ENCODE data around the gene ZNF689.

Gene ZNF689

GRCh38 chr16:30566531-30566930, 43.7 kb downstream of the ZNF689 start:
- no peaks in the 10 kb centered on the region for H3K9me3 ChIP-seq (ENCODE audit: control insufficient read depth, low read length)
- no peak overlapping the region for H3K4me3 ChIP-seq (ENCODE audit: low read length)
- H3K36me3 ChIP-seq (ENCODE audit: control insufficient read depth, insufficient read depth, low read length): no peaks in the 10 kb centered on the region
- H3K27me3 ChIP-seq (ENCODE audit: control insufficient read depth, insufficient read depth, low read length): no peaks in the 10 kb centered on the region
- H3K9ac ChIP-seq (ENCODE audit: low read length): no peak overlapping the region
- H3K4me1 ChIP-seq (ENCODE audit: control insufficient read depth, insufficient read depth, low read length): peaks cover 10% of the 10 kb centered on the region

GRCh38 chr16:30565984-30566383, 44.2 kb downstream of the ZNF689 start:
- Histone ChIP-seq H3K4me1 (ENCODE audit: control insufficient read depth, insufficient read depth, low read length) (peaks cover 8% of the 10 kb centered on the region), H3K9ac (ENCODE audit: low read length) (no peak overlapping the region), H3K9me3 (ENCODE audit: control insufficient read depth, low read length) (no peaks in the 10 kb centered on the region), H3K36me3 (ENCODE audit: control insufficient read depth, insufficient read depth, low read length) (no peaks in the 10 kb centered on the region), H3K4me3 (ENCODE audit: low read length) (no peak overlapping the region), H3K27me3 (ENCODE audit: control insufficient read depth, insufficient read depth, low read length) (no peaks in the 10 kb centered on the region)

- Histone ChIP-seq H3K36me3 (ENCODE audit: control insufficient read depth, insufficient read depth, low read length) (no peaks in the 10 kb centered on the region), H3K4me3 (ENCODE audit: low read length) (no peak overlapping the region), H3K27me3 (ENCODE audit: control insufficient read depth, insufficient read depth, low read length) (no peaks in the 10 kb centered on the region), H3K4me1 (ENCODE audit: control insufficient read depth, insufficient read depth, low read length) (peaks cover 6% of the 10 kb centered on the region), H3K9me3 (ENCODE audit: control insufficient read depth, low read length) (no peaks in the 10 kb centered on the region), H3K9ac (ENCODE audit: low read length) (no peak overlapping the region)
These were observed 44.7 kb downstream of the ZNF689 start for GRCh38 chr16:30565526-30565925.

DNA sequence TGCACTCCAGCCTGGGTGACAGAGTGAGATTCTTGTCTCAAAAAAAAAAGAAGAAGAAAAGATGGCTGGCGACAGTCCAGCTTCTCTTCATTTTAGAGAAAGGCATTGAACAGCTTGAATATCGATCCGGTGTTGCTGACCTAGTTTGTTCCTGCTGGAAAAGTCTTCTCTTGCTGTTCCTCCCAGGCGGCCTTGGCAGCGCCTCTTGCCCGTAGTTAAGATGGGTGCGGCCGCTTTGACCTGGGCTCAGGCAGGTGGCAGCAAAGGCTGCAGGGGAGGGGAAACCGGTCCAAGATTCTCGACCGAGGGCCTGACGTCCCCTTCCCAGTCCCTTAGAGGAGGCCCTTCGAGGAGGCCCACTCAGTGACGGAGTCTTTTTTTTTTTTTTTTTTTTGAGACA, 48.2 kb downstream of the ZNF689 start:
- Histone ChIP-seq H3K27me3 (ENCODE audit: control insufficient read depth, insufficient read depth, low read length) (no peaks in the 10 kb centered on the region), H3K9me3 (ENCODE audit: control insufficient read depth, low read length) (no peaks in the 10 kb centered on the region), H3K9ac (ENCODE audit: low read length) (no peak overlapping the region), H3K4me3 (ENCODE audit: low read length) (no peak overlapping the region), H3K36me3 (ENCODE audit: control insufficient read depth, insufficient read depth, low read length) (no peaks in the 10 kb centered on the region), H3K4me1 (ENCODE audit: control insufficient read depth, insufficient read depth, low read length) (peaks cover 17% of the 10 kb centered on the region)

DNA sequence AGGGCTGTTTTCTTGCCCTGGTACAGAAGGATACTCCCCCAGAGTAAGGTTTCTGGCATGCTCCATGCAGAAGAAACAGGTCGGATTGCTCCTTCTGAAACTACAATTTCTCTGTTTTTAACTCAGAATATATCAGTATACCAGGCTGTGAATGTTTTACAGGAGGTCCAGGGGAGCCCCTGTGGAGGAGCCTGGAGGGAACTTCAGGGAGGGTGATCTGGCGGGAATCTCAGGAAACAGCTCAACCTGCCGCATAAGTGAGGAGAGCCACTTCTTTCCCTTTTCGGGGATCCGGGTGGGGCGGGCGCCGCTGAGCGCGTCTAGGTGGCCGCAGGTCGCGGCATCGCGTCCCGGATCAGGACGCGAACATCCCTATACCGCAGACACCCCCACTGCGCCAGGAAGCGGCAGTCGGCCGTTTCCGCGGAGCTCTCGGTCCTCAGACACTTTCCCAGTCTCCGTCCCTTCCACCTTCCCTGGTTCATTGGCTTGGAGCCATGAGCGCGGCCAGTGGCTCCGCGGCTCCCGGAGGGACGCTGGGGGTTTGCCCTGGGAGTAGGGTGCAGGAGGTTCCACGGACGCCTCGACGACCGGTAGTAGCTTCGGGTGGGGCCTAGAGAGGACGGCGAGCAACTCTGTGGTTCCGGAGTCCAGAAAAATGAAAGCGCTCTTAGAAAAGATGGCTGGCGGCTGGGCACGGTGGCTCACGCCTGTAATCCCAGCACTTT, 48.9 kb downstream of the ZNF689 start:
- Histone ChIP-seq H3K9ac (ENCODE audit: low read length) (peak overlapping the region; percentile 69), H3K27me3 (ENCODE audit: control insufficient read depth, insufficient read depth, low read length) (no peaks in the 10 kb centered on the region), H3K4me3 (ENCODE audit: low read length) (peak overlapping the region; percentile 19)

GRCh38 chr16:30559690-30560089, 50.5 kb downstream of the ZNF689 start:
- H3K27me3 ChIP-seq (ENCODE audit: control insufficient read depth, insufficient read depth, low read length): no peaks in the 10 kb centered on the region
- peak overlapping the region; percentile 37 for H3K9ac ChIP-seq (ENCODE audit: low read length)
- H3K4me1 ChIP-seq (ENCODE audit: control insufficient read depth, insufficient read depth, low read length): peaks cover 33% of the 10 kb centered on the region
- H3K36me3 ChIP-seq (ENCODE audit: control insufficient read depth, insufficient read depth, low read length): no peaks in the 10 kb centered on the region
- H3K4me3 ChIP-seq (ENCODE audit: low read length): no peak overlapping the region
- H3K9me3 ChIP-seq (ENCODE audit: control insufficient read depth, low read length): no peaks in the 10 kb centered on the region

More for the DNA sequence above, 48.9 kb downstream of the ZNF689 start:
- H3K36me3 ChIP-seq (ENCODE audit: control insufficient read depth, insufficient read depth, low read length): no peaks in the 10 kb centered on the region
- H3K4me1 ChIP-seq (ENCODE audit: control insufficient read depth, insufficient read depth, low read length): peaks cover 22% of the 10 kb centered on the region
- no peaks in the 10 kb centered on the region for H3K9me3 ChIP-seq (ENCODE audit: control insufficient read depth, low read length)

DNA sequence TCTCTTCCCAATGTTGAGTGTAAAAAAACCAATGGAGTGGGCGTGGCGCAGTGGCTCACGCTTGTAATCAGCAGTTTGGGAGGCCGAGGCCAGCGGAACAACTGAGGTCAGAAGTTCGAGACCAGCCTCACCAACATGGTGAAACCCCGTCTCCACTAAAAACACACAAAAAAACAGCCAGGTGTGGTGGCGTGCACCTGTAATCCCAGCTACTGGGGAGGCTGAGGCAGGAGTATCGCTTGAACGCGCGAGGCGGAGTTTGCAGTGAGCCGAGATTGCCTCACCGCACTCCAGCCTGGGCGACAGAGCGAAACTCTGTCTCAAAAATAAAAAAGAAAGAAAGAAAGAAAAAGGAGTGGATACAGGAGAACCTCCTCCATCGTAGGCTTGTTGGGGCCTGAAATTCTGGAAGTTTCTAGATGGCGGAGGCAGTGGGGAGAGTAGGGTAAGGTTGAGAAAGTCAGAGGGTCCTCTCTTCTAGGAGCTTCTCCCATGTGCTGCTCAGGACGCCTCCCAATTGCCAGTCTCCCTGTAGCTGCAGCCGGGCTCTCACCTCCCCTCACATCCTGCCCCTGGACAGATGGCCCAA, 51.3 kb downstream of the ZNF689 start:
- peaks cover 3% of the 10 kb centered on the region for H3K36me3 ChIP-seq (ENCODE audit: control insufficient read depth, insufficient read depth, low read length)
- peaks cover 39% of the 10 kb centered on the region for H3K4me1 ChIP-seq (ENCODE audit: control insufficient read depth, insufficient read depth, low read length)

DNA sequence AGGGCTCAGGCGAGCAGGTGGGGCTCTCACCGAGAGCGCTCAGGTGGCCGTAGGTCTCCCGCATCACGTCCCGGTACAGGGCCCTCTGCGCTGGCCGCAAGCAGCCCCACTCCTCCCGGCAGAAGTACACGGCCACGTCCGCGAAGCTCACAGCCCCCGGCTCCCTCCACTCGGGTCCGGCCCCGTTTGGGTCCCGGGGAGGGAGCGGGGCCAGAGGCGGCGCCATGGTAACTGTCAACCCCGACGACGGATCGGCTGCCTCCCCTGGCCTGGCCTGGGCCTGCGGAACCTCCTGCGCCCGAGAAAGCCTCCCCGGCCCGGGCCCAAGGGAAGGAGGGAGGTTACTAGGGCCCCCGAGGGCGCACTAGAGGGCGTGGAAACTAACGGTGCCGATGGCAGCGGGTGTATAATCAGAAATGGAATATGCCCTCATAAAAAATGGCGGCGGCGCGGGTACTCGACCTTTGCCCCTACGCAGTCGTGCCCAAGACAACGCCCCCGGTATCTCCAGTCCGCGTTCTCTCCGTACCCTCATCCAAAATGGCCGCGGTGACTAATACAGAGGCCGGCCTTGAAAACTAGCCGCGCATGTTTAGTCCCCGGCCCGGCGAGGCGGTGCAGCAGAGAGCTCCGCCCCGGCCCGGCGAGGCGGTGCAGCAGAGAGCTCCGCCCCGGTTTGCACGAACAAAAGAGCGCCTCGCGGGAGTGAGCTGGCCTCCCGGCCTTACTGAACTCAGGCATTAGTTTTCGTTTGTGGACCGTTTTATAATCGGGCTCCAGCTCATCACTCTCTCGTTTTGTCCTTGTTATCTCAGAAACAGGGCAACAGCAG, 52.0 kb downstream of the ZNF689 start, which contains the start of gene ZNF764:
ZNF764 (minus strand) TSS at position 418 of the 832 bp plus-strand sequence; CDS start at position 226, 192 bp downstream.
- Histone ChIP-seq H3K4me1 (ENCODE audit: control insufficient read depth, insufficient read depth, low read length) (peaks cover 45% of the 10 kb centered on the region), H3K36me3 (ENCODE audit: control insufficient read depth, insufficient read depth, low read length) (peaks cover 7% of the 10 kb centered on the region), H3K4me3 (ENCODE audit: low read length) (peak within 1 kb of the TSS; percentile 56), H3K27me3 (ENCODE audit: control insufficient read depth, insufficient read depth, low read length) (no peaks in the 10 kb centered on the region), H3K9ac (ENCODE audit: low read length) (peak within 1 kb of the TSS; percentile 94), H3K9me3 (ENCODE audit: control insufficient read depth, low read length) (no peaks in the 10 kb centered on the region)

More for the DNA sequence above, 51.3 kb downstream of the ZNF689 start:
- Histone ChIP-seq H3K27me3 (ENCODE audit: control insufficient read depth, insufficient read depth, low read length) (no peaks in the 10 kb centered on the region), H3K9ac (ENCODE audit: low read length) (no peak overlapping the region), H3K9me3 (ENCODE audit: control insufficient read depth, low read length) (no peaks in the 10 kb centered on the region), H3K4me3 (ENCODE audit: low read length) (no peak overlapping the region)

GRCh38 chr16:30557707-30557956, 52.6 kb downstream of the ZNF689 start:
- H3K36me3 ChIP-seq (ENCODE audit: control insufficient read depth, insufficient read depth, low read length): peaks cover 8% of the 10 kb centered on the region
- no peaks in the 10 kb centered on the region for H3K27me3 ChIP-seq (ENCODE audit: control insufficient read depth, insufficient read depth, low read length)
- peak overlapping the region; percentile 94 for H3K9ac ChIP-seq (ENCODE audit: low read length)
- H3K9me3 ChIP-seq (ENCODE audit: control insufficient read depth, low read length): no peaks in the 10 kb centered on the region
- peaks cover 47% of the 10 kb centered on the region for H3K4me1 ChIP-seq (ENCODE audit: control insufficient read depth, insufficient read depth, low read length)
- H3K4me3 ChIP-seq (ENCODE audit: low read length): peak overlapping the region; percentile 56

DNA sequence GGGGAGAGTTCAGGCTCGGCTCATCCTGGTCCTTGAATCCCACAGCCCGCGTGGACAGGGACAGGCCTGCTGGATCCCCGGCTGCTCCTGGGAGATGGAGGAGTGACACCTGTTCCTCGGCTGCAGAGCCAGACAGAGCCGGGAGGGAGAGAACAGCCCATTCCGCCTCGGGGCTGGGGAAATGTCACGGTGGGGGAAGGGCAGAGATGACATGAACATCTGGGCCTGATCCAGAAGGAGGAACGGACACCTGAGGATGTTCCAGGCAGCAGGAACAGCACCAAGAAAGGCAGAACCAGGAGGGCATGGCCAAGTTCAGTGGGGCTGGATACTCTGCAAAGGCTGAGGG, 54.1 kb downstream of the ZNF689 start:
- H3K27me3 ChIP-seq (ENCODE audit: control insufficient read depth, insufficient read depth, low read length): no peaks in the 10 kb centered on the region
- H3K36me3 ChIP-seq (ENCODE audit: control insufficient read depth, insufficient read depth, low read length): peaks cover 8% of the 10 kb centered on the region
- H3K4me3 ChIP-seq (ENCODE audit: low read length): no peak overlapping the region
- peaks cover 47% of the 10 kb centered on the region for H3K4me1 ChIP-seq (ENCODE audit: control insufficient read depth, insufficient read depth, low read length)
- peak overlapping the region; percentile 22 for H3K9ac ChIP-seq (ENCODE audit: low read length)
- H3K9me3 ChIP-seq (ENCODE audit: control insufficient read depth, low read length): no peaks in the 10 kb centered on the region

DNA sequence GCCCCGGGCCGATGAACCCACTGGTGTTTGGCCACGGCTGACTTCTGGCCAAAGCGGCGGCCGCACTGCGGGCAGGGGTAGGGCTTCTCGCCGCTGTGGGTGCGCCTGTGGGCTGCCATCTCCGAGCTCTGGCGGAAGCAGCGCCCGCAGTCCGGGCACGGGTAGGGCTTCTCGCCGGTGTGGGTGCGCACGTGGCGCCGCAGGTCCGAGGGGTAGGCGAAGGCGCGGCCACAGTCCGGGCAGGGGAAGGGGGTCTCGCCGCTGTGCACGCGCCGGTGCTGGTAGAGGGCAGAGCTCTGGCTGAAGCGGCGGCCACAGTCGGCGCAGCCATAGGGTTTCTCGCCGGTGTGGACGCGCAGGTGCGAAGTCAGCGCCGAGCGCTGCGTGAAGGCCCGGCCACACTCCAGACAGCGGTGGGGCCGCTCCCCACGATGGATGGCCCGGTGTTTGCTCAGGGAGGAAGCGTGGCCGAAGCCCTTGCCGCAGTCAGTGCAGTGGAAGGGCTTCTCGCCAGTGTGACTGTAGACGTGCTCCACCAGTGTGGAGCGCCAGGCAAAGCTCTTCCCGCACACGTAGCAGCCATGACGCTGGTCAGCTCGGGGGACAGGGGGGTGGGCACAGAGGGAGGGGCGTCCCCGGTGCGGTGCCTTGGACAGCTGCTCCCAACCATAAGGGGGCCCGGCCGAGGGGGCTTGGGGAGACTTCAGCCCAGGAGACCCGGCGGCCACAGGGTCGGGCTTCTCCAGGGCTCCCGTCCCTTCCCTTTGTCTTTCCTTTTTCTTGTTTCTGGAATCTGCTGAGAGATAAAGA, 54.7 kb downstream of the ZNF689 start:
- no peak overlapping the region for H3K4me3 ChIP-seq (ENCODE audit: low read length)
- H3K4me1 ChIP-seq (ENCODE audit: control insufficient read depth, insufficient read depth, low read length): peaks cover 47% of the 10 kb centered on the region
- peaks cover 8% of the 10 kb centered on the region for H3K36me3 ChIP-seq (ENCODE audit: control insufficient read depth, insufficient read depth, low read length)
- H3K9me3 ChIP-seq (ENCODE audit: control insufficient read depth, low read length): no peaks in the 10 kb centered on the region
- no peak overlapping the region for H3K9ac ChIP-seq (ENCODE audit: low read length)
- no peaks in the 10 kb centered on the region for H3K27me3 ChIP-seq (ENCODE audit: control insufficient read depth, insufficient read depth, low read length)

Data from mucosa of stomach (tissue), 1 donor.